Placental epithelial cell (primary cell): ENCODE measurements around the gene PRSS23. TPM values are rescaled to one million over a fixed set of nuclear protein-coding genes. Genes with fewer than 3 reads are reported as not detected.

Experiments
- total RNA-seq: library from RNA; depleted of rRNA; stranded (reverse); fragments of >200 nt; gene quantifications from 2 replicates; pipeline ENCODE4 v1.2.3, GENCODE V29; 2012

Gene PRSS23, protein sequence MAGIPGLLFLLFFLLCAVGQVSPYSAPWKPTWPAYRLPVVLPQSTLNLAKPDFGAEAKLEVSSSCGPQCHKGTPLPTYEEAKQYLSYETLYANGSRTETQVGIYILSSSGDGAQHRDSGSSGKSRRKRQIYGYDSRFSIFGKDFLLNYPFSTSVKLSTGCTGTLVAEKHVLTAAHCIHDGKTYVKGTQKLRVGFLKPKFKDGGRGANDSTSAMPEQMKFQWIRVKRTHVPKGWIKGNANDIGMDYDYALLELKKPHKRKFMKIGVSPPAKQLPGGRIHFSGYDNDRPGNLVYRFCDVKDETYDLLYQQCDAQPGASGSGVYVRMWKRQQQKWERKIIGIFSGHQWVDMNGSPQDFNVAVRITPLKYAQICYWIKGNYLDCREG
- total RNA-seq: 249 and 620 TPM in 2 replicates

DNA sequence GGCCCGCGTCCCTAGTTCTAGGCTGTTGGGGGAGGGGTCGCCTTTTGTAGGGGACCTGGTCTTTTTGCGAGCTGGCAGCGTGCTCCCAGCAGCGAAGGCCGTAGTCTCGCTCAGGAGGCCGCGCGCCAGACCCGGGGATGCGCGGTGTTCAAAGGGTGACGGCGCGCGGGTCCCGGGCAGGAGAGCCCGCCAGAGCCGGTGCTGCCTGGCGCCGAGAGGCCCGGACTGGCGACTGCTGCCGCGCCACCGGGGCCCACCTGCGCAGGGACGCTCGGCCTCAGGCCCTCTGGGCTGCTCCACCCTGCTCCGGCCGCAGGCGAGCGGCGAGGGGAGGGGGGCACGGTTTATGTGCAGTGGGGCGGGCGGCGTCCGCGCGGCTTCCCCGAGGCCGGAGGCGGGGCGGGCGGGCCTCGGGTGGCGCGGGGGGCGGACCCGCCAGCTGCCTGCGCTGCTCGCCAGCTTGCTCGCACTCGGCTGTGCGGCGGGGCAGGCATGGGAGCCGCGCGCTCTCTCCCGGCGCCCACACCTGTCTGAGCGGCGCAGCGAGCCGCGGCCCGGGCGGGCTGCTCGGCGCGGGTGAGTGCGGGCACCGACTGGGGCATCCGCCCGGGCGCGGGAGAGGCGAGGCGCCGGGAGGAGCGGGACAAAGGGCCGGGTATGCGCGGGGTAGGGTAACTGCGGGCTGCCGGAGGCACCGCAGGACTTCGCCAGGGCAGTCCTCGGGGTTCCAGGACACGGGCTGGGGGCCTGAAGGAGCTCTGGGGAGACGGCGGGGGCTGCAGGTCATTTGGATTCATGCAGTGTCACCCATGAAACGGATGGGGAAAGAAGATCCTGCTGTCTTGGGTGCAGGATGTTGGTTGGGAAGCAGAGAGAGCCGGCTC is at the start of gene PRSS23:
PRSS23 (plus strand) TSS at position 467 of the 884 bp plus-strand sequence. CDS start 7,102 bp downstream, outside the sequence.

Other genes starting within 250 kb of the PRSS23 start
- gene ME3, start 127.9 kb upstream of the PRSS23 start, total RNA-seq: 38.0 and 56.9 TPM in 2 replicates
- gene FZD4, start 154.9 kb downstream of the PRSS23 start, total RNA-seq: 0.87 and 2.4 TPM in 2 replicates
- gene TMEM135, start 237.4 kb downstream of the PRSS23 start, total RNA-seq: 29.2 and 104 TPM in 2 replicates